Left lung (tissue), 10 donors: ENCODE results near the gene SLX4IP. TPM values are rescaled to one million over a fixed set of nuclear protein-coding genes. Genes with fewer than 3 reads are reported as not detected.

ENCODE experiments used
- ATAC-seq: fragments of 200-7000 bp; cut with Tn5 transposase; one replicate; pipeline ENCODE4 v1.9.1; 2020; ENCODE audit warnings: moderate library complexity
- DNase-seq, 4 donors: peaks; one replicate each; pipeline ENCODE4 v3.0.0-alpha.2; 2013 to 2020
- H3K27ac ChIP-seq, 2 donors: fragments of 200-600 bp; sonication (generic) in 1 of 2; one replicate each; pipeline versions ENCODE4 v1.5.0 to v1.8.0; 2020 to 2021
- H3K27me3 ChIP-seq, 2 donors: fragments of 200-600 bp; sonication (generic) in 1 of 2; one replicate each; pipeline versions ENCODE4 v1.5.0 to v1.8.0; 2020 to 2021
- H3K36me3 ChIP-seq, 2 donors: fragments of 200-600 bp; sonication (generic) in 1 of 2; one replicate each; pipeline versions ENCODE4 v1.5.0 to v1.8.0; 2020 to 2021
- H3K4me1 ChIP-seq, 2 donors: fragments of 200-600 bp; one replicate each; pipeline ENCODE4 v1.8.0; 2021
- H3K4me3 ChIP-seq, 2 donors: fragments of 200-600 bp; sonication (generic) in 1 of 2; one replicate each; pipeline versions ENCODE4 v1.5.0 to v1.8.0; 2020 to 2021; ENCODE audit warnings: mild to moderate bottlenecking in 1 of 2
- H3K9me3 ChIP-seq, 2 donors: fragments of 200-600 bp; sonication (generic) in 1 of 2; one replicate each; pipeline versions ENCODE4 v1.5.0 to v1.8.0; 2020 to 2021
- CTCF ChIP-seq, 2 donors: fragments of 200-600 bp; sonication (generic) in 1 of 2; IDR thresholded peaks; one replicate each; pipeline versions ENCODE4 v1.5.0 to v1.8.0; 2021; ENCODE audit warnings: antibody characterized with exemption in 2 of 2
- intact Hi-C, 2 donors: fragments of 100-400 bp; cut with DNase I; formaldehyde crosslinking; loops; one replicate each; pipeline versions ENCODE4 v1.11.2 to v1.14.2; 2022
- polyA plus RNA-seq, 6 donors: library from polyadenylated mRNA; unstranded; fragments of 120-200 nt; gene quantifications; one replicate each; pipeline ENCODE4 v1.2.1, GENCODE V29; 2013; ENCODE audit not compliant: insufficient read length in 6 of 6
- total RNA-seq, 2 donors: library from RNA; stranded (reverse); fragmentation: NEBNext Ultra II Directional; extraction: Animal tissue kit (Norgen Biotek cat#: 25700); gene quantifications; one replicate each; pipeline ENCODE4 v1.2.1, GENCODE V29; 2021
- donor health status: DM: no; HTN: yes; CAD: no.
- donor health status: DM: no; HTN: no; CAD: no.

SLX4IP gene
- total and polyA plus RNA-seq, 8 donors, result 6.0 to 12.3 (median 10.3) TPM

GRCh38 chr20:10404959-10405530 is 30.1 kb upstream of the SLX4IP start:
- no peak overlapping the region for H3K4me3 ChIP-seq
- no peaks in the 10 kb centered on the region for H3K9me3 ChIP-seq
- no peaks in the 10 kb centered on the region for H3K4me1 ChIP-seq
- intact Hi-C loops, result no loop called here
- no peak for TF ChIP-seq CTCF (IDR thresholded peaks at IDR 0.05)
- ATAC-seq (no peak), DNase-seq (no peak)
- no peaks in the 10 kb centered on the region for H3K27me3 ChIP-seq
- peaks cover 0 to 33% of the 10 kb centered on the region in 2 donors for H3K36me3 ChIP-seq
- no peak overlapping the region for H3K27ac ChIP-seq

- H3K4me3 ChIP-seq, result no peak overlapping the region
- TF ChIP-seq CTCF (IDR thresholded peaks at IDR 0.05), result no peak
- H3K9me3 ChIP-seq, result no peaks in the 10 kb centered on the region
- intact Hi-C loops, result no loop called here
- peaks cover 0 to 48% of the 10 kb centered on the region in 2 donors for H3K36me3 ChIP-seq
- no peaks in the 10 kb centered on the region for H3K4me1 ChIP-seq
- no peaks in the 10 kb centered on the region for H3K27me3 ChIP-seq
- no peak for DNase-seq
- H3K27ac ChIP-seq, result no peak overlapping the region
- ATAC-seq, result no peak
Measured at GRCh38 chr20:10408108-10408813, 26.8 kb upstream of the SLX4IP start.

- intact Hi-C loops, result no loop called here
- no peaks in the 10 kb centered on the region for H3K27me3 ChIP-seq
- no peaks in the 10 kb centered on the region for H3K9me3 ChIP-seq
- ATAC-seq (no peak), DNase-seq (no peak)
- no peak for TF ChIP-seq CTCF (IDR thresholded peaks at IDR 0.05)
- H3K4me3 ChIP-seq, result no peak overlapping the region
- peaks cover 0 to 4% of the 10 kb centered on the region in 2 donors for H3K4me1 ChIP-seq
- H3K27ac ChIP-seq, result no peak overlapping the region
- H3K36me3 ChIP-seq, result peaks cover 0 to 32% of the 10 kb centered on the region in 2 donors
Measured at GRCh38 chr20:10411673-10412072, 23.4 kb upstream of the SLX4IP start.

- DNase-seq (peak in 1 of 4 donors; percentile 14), ATAC-seq (no peak)
- H3K9me3 ChIP-seq, result no peaks in the 10 kb centered on the region
- no peak overlapping the region for H3K27ac ChIP-seq
- intact Hi-C loops, result no loop called here
- H3K36me3 ChIP-seq, result peaks cover 0 to 28% of the 10 kb centered on the region in 2 donors
- no peaks in the 10 kb centered on the region for H3K27me3 ChIP-seq
- H3K4me1 ChIP-seq, result peaks cover 0 to 4% of the 10 kb centered on the region in 2 donors
- TF ChIP-seq CTCF (IDR thresholded peaks at IDR 0.05), result no peak
- no peak overlapping the region for H3K4me3 ChIP-seq
Measured at GRCh38 chr20:10412591-10413408, 22.3 kb upstream of the SLX4IP start.
